NCI-H1436 treated with DMSO at 0.1 percent for 48 hours (cell line): Measurements from ENCODE around the gene DYRK1A.
A peak's percentile ranks its signal among the peaks of the same experiment; 100 is the strongest.
"Not testable (repeated sequence)": the region's sequence is repeated elsewhere in the genome, so short reads cannot be mapped to it uniquely, and the experiment has no call there.

Experiments used
- DNase-seq: peaks from one replicate; lab custom pipeline; 2025; lab: John Stamatoyannopoulos, UW

DYRK1A gene

DNA sequence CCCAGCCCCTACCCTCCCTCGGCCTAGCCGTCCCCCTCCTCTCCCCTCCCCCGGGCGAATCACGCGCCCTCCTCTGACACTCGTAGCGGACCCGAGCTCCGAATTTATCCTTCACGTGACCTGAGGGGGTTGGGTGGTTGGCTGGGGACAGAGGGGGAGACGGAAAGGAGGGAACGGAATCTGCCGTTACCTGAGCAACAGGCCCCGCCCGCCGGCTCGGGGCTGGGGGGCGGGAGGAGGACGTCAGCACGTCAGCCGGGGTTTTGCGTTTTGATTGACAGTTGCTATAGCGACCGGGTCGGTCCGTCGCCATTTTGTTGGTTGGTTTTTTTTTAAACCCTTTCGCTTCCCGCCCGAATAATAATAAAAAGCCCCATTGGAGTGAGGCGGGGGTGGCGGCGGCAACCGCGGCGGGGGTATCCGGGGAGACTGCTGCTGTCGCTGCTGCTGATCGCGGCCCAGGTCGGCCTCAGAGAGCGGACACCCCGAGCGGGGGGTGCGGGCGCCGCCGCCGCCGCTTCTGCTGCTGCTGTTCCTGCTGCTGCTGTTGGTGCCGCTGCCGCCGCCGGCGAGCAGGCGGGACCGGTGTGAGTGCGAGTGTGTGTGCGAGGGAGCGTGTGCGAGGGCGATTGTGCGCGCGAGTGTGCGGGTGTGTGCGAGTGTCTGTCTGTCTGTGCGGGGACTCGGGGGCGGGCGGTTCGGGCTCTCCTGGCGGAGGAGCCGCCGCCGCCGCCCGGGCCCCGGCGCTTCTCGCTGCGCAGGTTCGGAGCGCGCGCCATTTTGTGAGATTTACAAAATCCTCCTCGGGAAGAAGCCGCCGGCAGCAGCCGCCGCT is at the start of gene DYRK1A:
DYRK1A (plus strand) TSS at position 292 of the 835 bp plus-strand sequence. CDS start 53,602 bp downstream, outside the sequence.
- peak; percentile 83 for DNase-seq

DNA sequence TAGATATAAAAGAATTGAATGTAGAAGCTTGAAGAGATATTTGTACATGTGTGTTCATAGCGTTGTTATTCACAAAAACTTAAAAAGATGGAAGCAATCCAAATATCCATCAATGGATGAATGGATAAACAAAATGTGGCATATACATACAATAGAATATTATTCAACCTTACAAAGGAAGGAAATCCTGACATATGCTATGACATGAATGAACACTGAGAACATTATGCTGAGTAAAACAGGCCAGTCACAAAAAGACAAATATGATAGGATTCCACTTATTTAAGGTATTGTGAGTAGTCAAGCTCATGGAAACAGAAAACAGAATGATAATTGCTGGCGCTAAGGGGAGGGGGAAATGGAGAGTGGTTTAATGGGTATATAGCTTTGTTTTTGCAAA is 47.0 kb upstream of the DYRK1A start:
- no peak for DNase-seq

DNA sequence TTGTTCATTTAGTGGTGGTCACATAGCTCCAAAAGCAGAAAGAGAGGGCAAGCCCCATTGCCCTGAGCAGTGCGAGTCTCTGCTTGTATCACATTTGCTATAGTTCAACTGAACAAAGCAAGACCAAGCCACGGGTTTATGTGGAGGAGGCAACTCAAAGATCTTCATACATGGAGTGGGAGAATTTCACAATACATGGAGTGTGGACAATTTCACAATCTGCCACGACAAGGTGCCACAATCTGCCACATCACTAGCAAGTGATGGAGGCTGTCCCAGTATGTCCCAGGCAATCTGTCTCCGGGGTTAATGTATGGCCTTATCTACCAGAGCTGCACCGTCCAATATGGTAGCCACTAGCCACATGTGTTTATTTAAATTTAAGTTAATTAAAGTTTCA is 44.5 kb upstream of the DYRK1A start:
- DNase-seq, result no peak

DNA sequence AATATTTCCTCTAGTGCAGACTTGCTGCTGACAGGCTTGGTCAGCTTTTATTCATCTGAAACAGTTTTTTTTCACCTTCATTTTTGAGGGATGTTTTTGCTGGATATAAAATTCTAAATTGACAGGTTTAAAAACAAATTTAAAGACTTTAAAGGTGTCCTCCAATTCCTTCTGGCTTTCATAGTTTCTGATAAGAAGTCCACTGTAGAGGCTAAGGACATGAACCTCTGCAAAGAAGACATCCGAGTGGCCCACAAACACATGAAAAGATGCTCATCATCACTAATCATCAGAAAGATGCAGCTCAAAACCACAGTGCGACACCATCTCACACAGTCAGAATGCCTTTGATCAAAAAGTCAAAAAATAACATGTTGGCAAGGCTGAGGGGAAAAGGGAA is 42.0 kb upstream of the DYRK1A start:
- no peak for DNase-seq

DNA sequence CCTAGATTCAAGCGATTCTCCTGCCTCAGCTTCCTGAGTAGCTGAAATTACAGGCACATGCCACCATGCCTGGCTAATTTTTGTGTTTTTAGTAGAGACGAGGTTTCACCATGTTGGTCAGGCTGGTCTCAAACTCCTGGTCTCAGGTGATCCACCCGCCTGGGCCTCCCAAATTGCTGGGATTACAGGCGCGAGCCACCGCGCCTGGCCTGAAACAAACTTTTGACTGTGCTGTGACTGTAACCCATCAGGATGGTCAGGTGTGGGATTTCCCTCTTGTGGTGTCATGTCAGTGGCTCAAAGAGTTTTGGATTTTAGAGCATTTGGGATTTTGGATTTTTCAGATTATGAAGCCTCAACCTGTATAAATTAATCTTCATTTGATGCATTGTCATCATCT is 38.4 kb upstream of the DYRK1A start:
- not testable (repeated sequence) for DNase-seq

DNA sequence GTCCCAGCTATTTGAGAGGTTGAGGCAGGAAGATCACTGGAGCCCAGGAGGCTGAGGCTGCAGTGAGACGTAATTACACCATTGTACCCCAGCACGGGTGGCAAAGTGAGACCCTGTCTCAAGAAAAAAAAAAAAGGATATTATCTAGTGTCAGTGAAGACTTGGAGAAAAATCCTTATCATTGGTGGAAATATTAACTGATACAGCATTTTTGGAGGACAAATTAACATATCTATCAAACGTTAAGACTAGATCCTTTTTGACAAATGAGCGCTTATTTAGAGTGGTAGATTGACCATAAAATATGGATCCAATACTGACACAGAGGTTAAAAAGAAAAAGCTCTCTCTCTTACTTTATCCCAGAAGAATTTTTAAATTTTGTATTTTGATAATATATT is 35.2 kb upstream of the DYRK1A start:
- DNase-seq, result no peak

DNA sequence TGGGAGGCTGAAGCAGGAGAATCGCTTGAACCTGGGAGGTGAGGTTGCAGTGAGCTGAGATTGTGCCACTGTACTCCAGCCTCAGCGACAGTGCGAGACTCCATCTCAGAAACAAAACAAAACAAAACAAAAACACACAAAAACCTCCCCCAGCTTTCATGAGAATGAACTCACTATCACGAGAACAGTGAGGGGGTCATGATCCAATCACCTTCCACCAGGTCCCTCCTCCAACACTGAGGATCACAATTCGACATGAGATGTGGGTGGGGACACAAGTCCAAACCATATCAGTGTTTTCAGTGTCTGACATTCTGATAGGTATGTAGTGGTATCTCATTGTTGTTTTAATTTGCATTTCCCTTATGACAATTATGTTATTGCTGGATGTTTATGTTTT is 31.5 kb upstream of the DYRK1A start:
- DNase-seq, result no peak

DNA sequence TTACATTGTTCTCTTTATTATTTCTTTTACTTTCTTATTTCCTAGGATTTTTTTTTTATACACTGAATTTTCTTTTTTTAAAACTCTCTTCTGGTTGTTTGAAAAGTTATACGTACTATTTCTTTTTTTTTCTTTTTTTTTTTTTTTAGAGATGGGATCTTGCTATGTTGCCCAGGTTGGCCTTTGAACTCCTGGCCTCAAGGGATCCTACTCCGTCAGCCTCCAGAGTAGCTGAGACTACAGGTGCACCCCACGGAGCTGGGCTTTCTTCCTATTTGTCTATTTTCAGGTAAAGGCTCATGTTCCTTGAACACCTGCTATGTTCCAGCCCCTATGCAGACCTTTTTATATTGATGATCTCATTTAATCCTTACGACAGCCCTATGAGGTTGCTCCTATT is 29.4 kb upstream of the DYRK1A start:
- DNase-seq, result no peak

DNA sequence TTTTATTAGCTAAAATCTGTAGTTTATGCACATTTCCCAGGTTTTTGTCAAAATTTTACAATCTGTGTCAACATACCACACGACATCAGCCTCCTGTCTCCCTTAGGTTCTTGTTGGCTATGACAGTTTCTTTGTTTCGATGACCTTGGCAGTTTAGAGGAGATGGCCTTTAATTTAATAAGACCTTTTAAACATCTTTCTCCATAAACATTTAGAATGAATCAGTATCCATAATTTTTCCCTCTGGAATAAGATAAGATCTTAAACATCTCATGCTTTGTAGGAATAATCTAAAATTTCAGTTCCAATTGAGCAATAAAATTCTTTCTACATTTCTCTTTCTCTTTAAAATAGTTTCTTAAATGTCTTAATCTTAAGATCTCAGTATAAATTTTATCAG is 28.7 kb upstream of the DYRK1A start:
- DNase-seq, result no peak

DNA sequence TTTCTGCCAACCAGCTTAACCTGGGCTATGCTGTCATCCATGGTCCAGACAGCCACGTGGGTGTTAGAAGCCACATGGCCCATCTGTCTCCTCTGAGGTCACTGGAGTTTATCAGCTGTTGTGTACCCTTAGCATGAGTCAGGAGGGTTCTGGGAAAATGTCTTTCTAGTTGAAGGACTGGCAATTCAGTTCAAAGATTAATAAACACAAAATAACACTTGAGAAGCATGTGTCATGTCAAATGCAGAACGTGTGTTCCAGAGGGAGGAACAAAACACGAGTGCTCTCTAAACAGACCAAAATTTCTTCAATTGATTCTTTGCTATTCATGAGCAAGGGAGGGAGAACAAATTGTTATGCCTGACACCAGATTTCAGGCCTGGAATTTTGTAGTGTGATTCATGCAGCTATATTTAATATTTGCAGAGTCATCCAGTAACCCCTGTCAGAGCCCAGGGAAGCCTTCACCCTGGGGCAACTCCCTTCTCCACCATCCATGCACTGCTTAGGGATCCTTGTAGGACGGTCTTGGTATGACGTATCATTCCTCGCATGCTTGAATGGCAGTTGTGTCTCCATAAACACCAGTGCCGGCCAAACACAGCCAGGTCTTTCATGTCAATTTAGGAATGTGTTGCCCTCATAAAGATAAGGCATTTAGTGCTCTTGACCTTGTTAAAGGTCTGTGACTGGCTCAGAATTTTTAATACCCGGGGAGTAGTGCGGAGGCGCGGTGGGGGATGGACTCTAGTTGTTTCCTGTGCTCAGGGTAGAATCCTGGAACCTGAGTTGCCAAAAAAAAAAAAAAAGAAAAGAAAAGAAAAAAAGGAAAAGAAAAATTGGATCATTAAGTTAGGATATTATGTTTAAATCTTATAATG is 27.7 kb upstream of the DYRK1A start:
- no peak for DNase-seq

DNA sequence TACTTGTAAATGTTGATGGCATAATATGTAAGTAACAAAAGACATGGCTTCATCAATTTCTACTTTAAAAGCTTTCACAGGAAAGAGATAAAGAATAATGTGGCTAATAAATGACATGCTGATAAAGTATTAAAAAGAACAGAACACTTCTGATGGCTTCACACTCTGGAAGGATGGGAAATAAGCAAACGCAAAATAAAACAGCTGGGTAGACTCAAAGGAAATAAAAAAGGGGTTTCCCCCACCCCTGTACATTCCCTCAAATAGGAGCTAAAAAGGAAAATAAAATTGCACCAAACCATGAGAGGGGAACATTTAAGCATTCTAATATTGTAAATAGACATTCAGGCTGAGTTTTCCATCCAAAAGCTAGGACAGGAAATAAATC is 27.0 kb upstream of the DYRK1A start:
- no peak for DNase-seq

DNA sequence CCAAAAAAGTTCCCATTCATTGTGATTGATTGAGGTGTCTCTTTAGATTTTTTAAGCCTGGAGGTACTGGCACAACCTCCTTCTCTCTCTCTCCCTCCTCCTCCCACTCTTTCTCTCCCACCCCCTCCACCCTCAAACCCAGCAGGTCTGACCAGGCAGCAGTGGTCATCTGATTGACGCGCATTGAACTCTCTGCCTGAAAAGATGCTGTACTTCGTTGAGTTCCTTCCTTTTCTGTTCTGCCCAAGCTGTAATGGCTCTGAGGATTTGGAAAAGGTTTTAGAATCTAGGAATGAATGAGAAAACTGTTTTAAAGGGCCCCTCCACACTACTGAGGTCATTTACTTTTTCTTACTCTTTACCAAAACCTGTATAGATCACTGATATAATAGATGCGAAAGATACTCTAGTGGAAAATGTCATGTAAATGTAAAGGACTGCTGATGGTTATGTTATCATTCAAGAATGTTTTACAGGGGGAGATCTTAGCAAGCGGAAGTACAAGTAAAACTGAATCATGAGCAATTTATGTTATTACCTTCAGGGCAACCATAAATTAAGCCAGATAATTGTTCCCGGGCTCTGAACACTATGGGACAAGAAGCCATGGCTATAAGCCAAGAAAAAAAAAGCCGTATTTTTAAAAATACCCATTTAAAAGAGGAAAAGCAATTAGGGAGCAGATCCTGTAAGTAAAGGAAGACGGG is 25.2 kb upstream of the DYRK1A start:
- DNase-seq, result no peak

DNA sequence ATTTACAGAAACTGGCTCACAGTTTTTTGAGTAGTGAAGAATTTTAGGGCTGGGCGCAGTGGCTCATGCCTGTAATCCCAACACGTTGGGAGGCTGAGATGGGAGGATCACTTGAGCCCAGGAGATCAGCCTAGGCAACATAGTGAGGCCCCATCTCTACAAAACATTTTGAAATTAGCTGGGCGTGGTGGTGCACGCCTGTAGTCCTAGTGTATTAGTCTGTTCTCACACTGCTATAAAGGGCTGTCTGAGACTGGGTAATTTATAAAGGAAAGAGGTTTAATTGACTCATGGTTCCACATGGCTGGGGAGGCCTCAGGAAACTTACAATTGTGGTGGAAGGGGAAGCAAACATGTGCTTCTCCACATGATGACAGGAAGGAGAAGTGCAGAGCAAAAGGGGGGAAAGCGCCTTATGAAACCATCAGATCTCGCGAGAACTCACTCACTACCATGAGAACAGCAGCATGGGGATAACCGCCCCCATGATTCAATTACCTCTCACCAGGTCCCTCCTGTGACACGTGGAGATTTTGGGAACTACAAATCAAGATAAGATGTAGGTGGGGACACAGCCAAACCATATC is 24.4 kb upstream of the DYRK1A start:
- no peak for DNase-seq

DNA sequence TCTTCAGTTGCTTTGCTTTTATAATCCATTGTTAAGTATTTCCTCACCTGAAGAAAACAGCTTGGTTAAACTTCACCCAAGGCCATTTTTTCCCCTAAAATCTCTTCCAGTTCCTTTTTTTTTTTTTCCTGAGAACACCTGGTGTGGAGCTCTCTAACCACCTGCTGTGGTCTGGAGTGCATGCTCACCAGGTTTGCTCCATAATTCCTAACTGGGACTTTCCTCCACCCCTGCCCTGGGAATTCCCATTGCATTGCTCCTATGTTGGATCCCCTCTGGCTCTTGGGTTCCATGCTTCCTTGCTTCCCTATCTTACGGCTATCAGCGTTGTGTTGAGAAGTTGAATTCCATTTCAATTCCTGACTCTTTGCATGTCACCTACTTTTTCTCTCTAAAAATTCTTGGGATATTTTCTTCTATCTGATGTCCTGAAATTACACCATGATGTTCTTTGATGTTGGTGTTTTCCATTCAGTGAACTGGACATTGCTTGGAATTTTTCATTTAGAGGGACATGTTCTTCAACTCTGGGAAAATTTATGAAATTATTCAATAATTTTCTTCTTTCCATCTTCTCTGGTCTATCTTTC is 19.6 kb upstream of the DYRK1A start:
- no peak for DNase-seq

DNA sequence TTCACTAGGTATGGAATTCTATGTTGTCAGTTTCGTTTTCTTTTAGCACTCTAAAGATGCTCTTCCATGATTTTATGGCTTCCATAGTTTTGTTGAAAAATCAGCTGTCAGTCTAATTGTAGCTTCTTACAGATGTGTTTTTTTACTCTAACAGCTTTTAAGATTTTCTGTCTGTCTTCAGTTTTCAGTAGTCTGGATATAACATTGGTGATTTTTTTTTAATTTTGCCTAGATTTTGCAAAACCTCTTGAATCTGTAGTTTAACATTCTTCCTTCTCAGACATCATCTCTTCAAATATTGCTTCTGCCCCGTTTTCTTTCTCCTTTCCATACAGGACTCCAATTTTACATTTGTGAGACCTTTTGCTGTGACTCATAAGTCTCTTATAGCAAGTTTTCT is 17.9 kb upstream of the DYRK1A start:
- DNase-seq, result no peak

DNA sequence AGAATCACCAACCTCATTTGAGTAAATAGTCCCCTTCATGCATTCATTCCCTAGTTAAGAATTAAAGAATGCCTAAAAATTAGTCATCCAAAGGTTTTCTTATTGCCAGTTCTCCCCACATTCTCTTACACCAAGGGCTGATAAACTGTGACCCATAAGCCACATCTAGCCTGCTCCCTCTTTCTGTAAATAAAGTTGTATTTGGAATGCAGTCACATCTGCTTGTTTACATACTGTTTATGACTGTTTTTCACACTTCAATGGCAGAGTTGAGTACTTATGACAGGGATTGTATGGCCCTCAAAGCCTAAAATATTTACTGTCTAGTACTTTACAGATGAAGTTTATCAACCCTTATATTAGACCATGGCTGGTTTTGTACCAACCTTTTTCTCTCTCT is 16.1 kb upstream of the DYRK1A start:
- DNase-seq, result no peak

DNA sequence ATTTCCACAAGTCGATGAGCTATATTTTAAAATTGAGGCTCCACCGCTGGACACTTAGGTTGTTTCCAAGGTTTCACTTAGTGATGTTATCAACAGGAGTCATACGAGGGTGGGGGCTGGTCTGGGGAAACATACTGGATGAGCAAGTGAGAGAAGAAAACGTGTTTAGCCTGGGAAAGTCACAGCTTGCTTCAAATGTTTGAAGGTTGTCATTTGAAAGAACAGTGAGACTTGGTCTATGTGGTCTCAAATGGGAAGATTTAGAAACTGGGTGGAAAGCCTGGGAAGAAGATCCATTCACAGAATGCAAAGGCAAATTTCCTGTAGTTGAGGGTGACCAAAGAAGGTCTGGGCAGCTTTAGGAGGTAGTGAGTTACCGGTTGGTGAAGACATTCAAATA is 9.9 kb upstream of the DYRK1A start:
- no peak for DNase-seq

DNA sequence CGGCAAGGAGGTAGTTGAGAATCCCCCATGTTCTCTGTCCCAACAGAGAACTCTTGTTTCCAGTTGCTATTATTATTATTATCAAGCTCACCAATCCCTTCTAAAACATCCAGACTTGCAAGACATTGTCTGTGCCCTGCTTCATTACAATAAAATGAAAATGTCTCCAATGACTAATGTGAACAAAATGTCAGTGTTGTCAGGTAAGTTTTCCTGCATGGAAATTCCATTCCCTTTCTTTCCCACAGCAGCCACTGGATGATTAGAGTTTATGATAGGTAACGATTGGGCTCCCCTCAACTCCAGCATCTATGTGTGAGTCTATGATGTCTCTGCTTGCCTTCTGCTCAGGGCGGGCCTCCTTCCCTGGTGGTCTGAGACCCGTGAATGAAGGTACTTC is 8.9 kb upstream of the DYRK1A start:
- DNase-seq, result no peak

DNA sequence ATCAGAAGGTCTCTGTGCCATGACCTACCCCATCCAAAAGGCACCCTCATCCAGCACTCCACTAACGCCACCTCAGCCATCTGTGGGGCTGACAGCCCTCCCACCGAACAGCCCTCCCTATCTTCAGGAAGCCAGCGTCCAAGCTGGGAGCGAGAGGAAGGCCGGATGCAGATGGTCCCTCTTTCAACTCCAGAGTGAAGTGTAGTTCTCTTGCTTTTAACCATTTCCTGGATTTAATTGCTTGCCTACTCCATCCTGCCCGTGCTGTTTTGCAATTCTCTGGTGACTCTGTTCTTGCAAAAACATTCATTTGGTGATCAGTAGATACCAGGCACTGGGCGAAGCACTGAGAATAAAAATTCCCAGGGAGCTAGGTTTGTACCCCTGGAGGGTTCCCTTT is 8.2 kb upstream of the DYRK1A start:
- no peak for DNase-seq

DNA sequence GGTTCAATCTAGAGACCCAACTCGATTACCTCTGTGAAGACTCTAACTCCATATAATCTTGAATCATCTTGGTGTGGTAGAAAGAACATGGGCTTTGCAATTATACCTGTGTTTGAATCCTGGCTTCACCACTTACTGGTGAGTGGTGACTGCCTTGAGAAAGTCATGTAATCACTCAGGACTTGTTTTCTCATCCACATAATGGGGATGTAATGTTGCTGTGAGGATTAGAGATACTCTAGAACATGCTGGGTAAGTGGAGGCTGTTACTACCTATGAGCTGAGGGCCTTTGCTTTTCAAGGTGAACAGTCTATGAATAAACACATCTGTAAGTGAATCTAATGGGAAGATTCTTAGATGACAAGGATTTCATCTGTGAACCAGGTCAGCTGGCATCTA is 2.6 kb upstream of the DYRK1A start:
- no peak for DNase-seq

DNA sequence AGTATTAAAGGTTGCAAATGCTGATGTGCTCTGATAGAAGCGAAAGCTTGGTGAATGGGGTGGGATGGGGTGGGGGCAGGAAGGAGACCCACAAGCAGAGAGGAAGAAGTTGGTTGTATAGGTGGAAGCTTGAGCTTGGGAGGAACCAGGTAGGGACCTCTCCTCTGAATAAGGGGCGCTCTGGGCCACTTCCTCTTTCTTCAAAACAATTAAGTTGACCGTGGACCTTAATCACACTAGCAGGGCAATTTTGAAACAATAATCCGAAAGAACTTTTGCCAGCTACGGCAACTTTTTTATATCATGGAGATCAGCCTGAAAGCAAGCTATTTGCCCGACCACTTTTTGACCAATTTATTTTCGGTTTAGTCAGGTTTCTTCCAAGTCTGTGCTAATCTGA is 1.9 kb upstream of the DYRK1A start:
- DNase-seq, result no peak
